Measurements from ENCODE around the gene LPXN.
A peak's percentile ranks its signal among the peaks of the same experiment; 100 is the strongest.

The LPXN gene

GRCh38 chr11:58575377-58576020 lies at the start of gene LPXN:
TSS of gene LPXN (minus strand) at chr11:58575856. CDS start at chr11:58575772, 84 bp downstream.
- peak; percentile 67 for DNase-seq

GRCh38 chr11:58625086-58625485 lies 49.4 kb upstream of the LPXN start:
- DNase-seq = no peak

- no peak for DNase-seq
These were observed 46.7 kb upstream of the LPXN start, which contains the start of gene CNTF for GRCh38 chr11:58622344-58622743. TSS of gene CNTF (plus strand) at chr11:58622665. CDS start at chr11:58622753, 88 bp downstream.

GRCh38 chr11:58621586-58622262 lies 46.1 kb upstream of the LPXN start:
- no peak for DNase-seq

GRCh38 chr11:58617976-58618557 lies 42.4 kb upstream of the LPXN start:
- no peak for DNase-seq

- DNase-seq = no peak
These were observed 40.9 kb upstream of the LPXN start for GRCh38 chr11:58616594-58616993.

- DNase-seq = no peak
These were observed 39.9 kb upstream of the LPXN start for GRCh38 chr11:58615559-58615958.

GRCh38 chr11:58613228-58613627 lies 37.6 kb upstream of the LPXN start:
- DNase-seq = no peak

GRCh38 chr11:58609723-58610122 lies 34.1 kb upstream of the LPXN start:
- DNase-seq = no peak

GRCh38 chr11:58608331-58608730 lies 32.7 kb upstream of the LPXN start:
- DNase-seq = no peak

- no peak for DNase-seq
These were observed 31.5 kb upstream of the LPXN start for GRCh38 chr11:58606930-58607714.

- DNase-seq = no peak
These were observed 24.9 kb upstream of the LPXN start for GRCh38 chr11:58600510-58600909.

GRCh38 chr11:58597486-58598144 lies 22.0 kb upstream of the LPXN start:
- no peak for DNase-seq

- no peak for DNase-seq
These were observed 21.0 kb upstream of the LPXN start for GRCh38 chr11:58596621-58597020.

GRCh38 chr11:58594826-58595225 lies 19.2 kb upstream of the LPXN start:
- DNase-seq = no peak

- peak; percentile 19 for DNase-seq
These were observed 17.3 kb upstream of the LPXN start for GRCh38 chr11:58592760-58593472.

GRCh38 chr11:58591659-58592058 lies 16.0 kb upstream of the LPXN start:
- no peak for DNase-seq

GRCh38 chr11:58586998-58587397 lies 11.3 kb upstream of the LPXN start:
- no peak for DNase-seq

- no peak for DNase-seq
These were observed 6.8 kb upstream of the LPXN start for GRCh38 chr11:58582437-58582836.

- DNase-seq = no peak
These were observed 4.7 kb upstream of the LPXN start for GRCh38 chr11:58580311-58580710.

GRCh38 chr11:58579192-58580129 lies 3.8 kb upstream of the LPXN start:
- DNase-seq = peak; percentile 93

All from CD4-positive, alpha-beta T cell treated with Interleukin-4 for 4 hours (primary cell).